Suppressor macrophage treated with lipopolysaccharide for 4 hours (primary cell): ENCODE results near the gene LILRA1.
"Not testable (repeated sequence)": the region's sequence is repeated elsewhere in the genome, so short reads cannot be mapped to it uniquely, and the experiment has no call there.

Source experiments
- DNase-seq: peaks from one replicate; pipeline ENCODE4 v3.0.0-alpha.2; 2020

Gene LILRA1

GRCh38 chr19:54578268-54578667, 15.2 kb upstream of the LILRA1 start:
- not testable (repeated sequence) for DNase-seq

DNA sequence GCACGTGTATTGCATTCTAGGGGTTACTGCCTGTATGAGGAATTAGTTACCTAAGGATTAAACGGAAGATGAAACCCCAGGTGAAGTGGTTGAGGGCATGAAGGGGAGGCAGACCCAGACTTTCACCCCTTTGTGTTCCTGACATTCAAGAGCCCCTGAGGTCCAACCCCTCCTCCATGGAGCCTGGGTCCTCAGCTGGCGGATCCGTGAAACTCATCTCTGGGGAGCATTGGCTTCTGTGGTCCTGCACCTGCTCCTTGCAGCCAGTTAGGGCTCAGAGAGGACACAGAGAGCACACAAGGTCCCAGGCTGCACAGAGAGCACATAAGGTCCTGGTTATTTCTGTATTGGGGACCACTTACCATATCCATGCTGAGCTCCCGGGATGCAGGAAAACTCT, 7.0 kb upstream of the LILRA1 start:
- no peak for DNase-seq

GRCh38 chr19:54587026-54587425, 6.4 kb upstream of the LILRA1 start:
- DNase-seq, result no peak

- peak; percentile 59 for DNase-seq
Observed at GRCh38 chr19:54593931-54594626, 647 bp downstream of the LILRA1 start.

DNA sequence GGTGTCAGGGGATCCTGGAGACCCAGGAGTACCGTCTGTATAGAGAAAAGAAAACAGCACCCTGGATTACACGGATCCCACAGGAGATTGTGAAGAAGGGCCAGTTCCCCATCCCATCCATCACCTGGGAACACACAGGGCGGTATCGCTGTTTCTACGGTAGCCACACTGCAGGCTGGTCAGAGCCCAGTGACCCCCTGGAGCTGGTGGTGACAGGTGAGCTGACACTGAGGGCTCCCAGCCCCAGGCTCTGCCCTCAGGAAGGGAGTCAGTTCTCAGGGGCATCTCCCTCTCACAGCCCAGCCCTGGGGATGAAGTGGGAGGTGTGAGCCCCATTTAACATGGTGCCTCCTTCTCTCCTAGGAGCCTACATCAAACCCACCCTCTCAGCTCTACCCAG, 1.3 kb downstream of the LILRA1 start:
- DNase-seq, result no peak

DNA sequence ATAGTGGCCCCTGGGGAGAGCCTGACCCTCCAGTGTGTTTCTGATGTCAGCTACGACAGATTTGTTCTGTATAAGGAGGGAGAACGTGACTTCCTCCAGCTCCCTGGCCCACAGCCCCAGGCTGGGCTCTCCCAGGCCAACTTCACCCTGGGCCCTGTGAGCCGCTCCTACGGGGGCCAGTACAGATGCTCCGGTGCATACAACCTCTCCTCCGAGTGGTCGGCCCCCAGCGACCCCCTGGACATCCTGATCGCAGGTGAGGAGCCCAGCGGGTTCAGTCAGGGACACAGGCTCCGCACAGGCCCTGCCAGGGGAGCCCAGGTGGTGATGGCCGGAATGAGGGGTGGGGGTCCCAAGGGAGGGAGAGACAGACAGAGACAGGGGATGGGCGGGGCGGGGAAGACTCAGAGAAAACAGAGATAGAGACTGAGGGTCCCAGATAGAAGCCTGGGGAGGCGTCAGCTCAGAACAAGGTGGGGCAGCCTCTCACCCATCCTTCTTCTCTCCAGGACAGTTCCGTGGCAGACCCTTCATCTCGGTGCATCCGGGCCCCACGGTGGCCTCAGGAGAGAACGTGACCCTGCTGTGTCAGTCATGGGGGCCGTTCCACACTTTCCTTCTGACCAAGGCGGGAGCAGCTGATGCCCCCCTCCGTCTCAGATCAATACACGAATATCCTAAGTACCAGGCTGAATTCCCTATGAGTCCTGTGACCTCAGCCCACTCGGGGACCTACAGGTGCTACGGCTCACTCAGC, 2.4 kb downstream of the LILRA1 start:
- DNase-seq, result not testable (repeated sequence)

- peak; percentile 43 for DNase-seq
Observed at GRCh38 chr19:54600212-54600611, 6.8 kb downstream of the LILRA1 start.

- peak; percentile 92 for DNase-seq
Observed at GRCh38 chr19:54606230-54606629, 12.8 kb downstream of the LILRA1 start.

DNA sequence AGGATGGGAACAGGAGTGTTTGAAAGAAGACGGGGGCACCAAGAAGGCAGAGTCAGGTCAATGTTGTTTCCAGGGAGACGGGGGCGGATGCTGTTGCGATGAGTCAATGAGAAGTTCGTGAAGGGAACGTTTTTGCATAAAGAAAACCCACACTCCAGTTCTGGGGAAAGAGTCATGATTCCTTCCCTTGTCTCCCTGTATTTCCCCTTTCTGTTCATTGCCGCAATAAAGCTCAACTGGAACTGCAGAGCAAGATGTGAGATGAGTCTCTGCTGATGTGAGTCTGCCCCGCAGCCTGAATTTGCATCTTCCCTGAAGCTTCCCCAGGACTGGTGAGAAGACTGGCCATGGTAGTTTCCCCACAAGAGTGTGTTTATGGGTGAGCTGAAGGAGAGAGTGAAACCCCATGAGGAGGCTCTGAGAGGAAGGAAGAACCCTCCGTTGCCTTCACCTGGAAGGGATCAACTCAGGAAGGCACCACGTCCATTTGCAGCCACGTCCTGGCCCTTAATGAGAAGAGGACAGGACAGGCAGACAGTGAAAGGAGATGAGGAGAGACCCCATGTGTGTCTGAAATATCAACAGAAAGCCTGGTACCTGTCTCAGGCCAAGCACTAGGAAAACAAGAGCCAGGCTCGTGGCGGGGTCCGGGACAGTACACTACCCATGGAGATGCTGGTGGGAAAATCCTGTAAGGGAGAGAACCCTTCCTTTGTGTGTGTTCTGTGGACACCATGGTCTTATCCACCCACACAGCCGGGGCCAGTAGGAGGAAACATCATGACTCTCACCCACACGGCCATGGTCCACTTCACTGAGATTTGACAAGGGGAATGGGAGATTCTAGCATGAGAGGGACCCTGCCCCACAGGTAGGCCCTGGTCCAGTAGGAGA, 13.7 kb downstream of the LILRA1 start:
- DNase-seq, result peak; percentile 94

GRCh38 chr19:54607785-54608150, 14.3 kb downstream of the LILRA1 start:
- DNase-seq, result no peak

DNA sequence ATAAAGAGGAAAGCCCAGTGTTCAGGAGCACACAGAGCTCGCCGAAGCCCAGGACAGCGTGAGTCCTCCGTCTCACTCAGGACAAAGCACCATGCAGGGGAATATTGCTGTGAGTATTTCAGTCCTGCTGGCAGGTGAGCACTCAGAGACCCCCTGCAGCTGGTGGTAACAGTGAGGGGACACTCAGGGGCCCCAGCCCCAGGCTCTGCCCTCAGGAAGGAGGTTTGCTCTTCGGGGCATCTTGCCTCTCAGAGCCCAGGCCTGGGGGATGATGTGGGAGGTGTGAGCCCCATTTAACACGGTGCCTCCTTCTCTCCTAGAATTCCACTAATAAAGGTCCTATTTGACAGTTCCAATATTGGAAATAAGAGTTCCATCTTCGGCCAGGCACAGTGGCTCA, 14.8 kb downstream of the LILRA1 start:
- DNase-seq, result no peak

DNA sequence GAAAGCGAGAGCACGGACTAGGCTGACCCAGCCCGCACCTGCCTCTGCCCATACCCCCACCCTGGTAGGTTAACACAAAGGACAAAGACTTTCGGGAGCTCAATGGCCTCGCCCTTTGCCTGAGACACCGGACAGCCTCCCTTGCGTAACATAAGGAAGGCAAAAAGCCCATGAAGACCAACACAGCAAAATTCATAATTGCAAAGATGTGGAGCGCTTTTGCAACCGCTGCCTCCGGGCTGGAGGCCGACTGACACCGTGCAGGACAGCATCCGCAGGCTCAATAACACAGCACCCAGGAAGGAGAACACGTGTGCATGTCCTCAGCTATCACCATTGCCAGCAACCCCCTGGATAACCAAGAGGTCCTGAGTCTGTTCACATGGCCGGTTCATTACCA, 15.4 kb downstream of the LILRA1 start:
- peak; percentile 81 for DNase-seq

GRCh38 chr19:54609356-54609791, 15.9 kb downstream of the LILRA1 start:
- no peak for DNase-seq

- DNase-seq, result peak; percentile 82
Observed at GRCh38 chr19:54612428-54612827, 19.0 kb downstream of the LILRA1 start.

DNA sequence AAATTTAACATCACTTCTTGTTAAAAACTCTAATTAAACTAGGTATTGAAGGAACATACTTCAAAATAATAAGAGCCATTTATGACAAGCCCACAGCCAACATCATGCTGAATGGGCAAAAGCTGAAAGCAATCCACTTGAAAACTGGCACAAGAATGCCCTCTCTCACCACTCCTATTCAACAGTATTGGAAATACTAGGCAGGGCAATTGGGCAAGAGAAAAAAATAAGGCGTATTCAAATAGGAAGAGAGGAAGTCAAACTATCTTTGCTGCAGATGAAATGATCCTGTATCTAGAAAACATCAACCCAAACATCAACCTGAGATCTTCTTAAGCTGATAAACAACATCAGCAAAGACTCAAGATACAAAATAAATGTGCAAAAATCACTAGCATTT, 21.3 kb downstream of the LILRA1 start:
- peak; percentile 49 for DNase-seq

- DNase-seq, result no peak
Observed at GRCh38 chr19:54616057-54616456, 22.6 kb downstream of the LILRA1 start.

DNA sequence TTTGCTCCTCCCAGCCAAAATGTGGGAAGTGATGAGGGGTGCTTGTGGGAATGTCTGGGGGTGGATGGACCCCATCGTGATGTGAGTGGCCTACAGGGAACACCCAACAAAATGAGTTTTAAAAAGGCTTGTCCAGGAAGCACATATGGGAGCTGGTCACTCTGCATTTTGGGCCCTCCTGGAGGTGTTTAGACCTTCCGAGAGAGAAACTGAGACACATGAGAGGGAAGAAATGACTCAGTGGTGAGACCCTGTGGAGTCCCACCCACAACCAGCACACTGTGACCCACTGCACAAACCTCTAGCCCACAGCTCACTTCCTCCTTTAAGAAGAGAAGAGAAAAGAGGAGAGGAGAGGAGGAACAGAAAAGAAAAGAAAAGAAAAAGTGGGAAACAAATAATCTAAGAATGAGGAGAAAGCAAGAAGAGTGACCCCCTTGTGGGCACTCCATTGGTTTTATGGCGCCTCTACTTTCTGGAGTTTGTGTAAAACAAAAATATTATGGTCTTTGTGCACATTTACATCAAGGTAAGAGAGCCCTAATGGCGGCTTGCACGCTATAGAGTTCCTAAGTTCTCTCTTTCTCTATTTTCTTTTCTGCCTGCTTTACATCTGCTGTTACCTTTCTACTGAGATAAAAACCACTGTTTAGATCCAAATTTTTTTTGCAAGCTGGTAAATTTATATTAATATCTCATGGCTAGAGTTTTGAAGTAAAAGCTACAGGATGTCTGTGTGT, 23.6 kb downstream of the LILRA1 start:
- DNase-seq, result peak; percentile 90

DNA sequence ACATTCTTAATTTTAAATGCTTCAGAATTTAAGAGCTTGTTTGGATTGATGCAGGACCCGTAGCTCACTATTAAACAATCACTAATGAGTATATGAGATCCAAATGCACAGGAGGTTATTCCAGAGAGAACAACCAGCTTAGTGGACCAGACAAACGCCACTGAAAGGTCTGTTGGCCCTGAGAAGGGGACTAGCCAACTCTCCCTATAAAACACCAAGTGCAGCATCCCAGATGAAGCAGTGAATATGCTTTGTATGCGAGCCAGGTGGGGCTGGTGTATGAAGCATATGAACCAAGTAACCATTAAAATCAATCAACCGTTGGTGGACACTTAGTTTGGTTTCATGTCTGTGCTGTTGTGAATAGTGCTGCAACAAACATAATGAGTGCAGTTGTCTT, 27.0 kb downstream of the LILRA1 start:
- no peak for DNase-seq

DNA sequence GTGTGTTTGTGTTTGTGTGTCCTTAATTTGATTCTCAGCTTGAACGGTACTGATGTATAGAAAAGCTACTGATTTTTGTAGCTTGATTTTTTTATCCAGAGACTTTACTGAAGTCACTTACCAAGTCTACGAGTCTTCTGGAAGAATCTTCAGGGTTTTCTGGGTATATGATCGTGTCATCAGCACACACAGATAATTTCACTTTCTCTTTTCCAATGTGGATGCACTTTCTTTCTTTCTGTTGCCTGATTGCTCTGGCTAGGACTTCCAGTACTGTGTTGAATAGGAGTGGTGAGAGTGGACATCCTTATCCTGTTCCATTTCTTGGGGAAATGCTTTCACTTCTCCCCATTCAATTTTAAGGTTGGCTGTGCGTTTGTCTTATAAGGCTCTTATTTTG, 29.0 kb downstream of the LILRA1 start:
- peak; percentile 74 for DNase-seq

DNA sequence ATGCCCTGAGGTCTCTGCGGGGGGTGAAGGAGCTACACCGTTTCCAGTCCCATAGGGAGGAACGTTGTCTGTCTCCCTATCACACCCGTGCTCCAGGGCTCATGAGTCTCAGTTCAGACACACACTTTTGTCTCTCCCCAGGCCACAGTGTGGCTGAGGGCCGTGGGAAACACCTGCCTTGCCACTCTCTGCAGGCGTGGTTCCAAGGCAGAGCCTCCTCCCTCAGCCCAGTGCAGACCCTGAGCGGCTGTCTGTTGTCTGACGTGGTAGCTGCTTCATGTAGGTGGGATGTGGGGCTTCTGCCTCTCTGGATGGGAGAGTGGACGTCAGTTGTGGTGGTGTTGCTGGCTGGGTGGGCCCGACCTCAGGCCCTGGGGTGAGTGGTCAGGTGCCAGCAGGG, 30.8 kb downstream of the LILRA1 start:
- DNase-seq, result not testable (repeated sequence)

DNA sequence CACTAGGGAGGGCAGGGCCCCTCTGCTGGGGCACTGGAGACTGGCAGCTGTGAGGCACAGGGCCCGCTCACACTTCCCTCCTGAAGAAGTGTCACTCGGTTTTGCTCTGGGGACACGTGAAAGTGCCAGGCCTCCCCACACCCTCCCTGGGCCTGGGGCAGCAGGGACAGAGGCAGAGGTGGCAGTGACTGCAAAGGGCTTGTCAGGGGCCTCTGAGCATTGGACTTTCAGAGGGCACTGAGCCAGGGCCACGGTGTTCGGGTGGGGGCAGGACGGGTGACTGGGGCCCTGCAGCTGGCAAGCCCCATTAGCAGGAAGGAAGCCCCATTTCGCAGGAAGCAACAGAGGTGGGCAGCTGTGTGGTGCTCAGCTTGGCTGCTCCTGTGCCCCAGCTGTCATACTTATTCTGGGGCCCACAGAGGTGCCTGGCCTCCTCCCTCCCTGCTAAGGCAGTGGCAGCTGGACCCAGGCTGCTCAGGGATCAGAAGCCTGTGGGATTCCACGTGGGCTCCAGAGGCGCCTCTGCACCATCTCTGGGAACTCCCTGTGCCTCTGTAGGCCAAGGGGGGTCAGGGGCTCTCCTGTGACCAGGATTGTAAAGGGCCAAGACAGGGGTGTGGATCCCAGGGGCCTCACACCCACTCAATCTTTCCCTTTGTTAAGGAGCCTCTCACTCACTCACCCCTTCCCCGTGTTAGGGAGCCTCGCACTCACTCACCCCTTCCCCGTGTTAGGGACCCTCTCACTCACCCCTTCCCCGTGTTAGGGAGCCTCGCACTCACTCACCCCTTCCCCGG, 31.7 kb downstream of the LILRA1 start:
- not testable (repeated sequence) for DNase-seq

- no peak for DNase-seq
Observed at GRCh38 chr19:54626757-54627156, 33.3 kb downstream of the LILRA1 start.
